Muscle of leg (tissue), 11 donors: Measurements from ENCODE around the gene ZCCHC14. TPM values are rescaled to one million over a fixed set of nuclear protein-coding genes. Genes with fewer than 3 reads are reported as not detected.
"Not testable (repeated sequence)": the region's sequence is repeated elsewhere in the genome, so short reads cannot be mapped to it uniquely, and the experiment has no call there.

ENCODE experiments used
- DNase-seq: peaks from one replicate; pipeline ENCODE4 v3.0.0; 2013
- H3K27ac ChIP-seq: one replicate; pipeline ENCODE4 v1.5.1; 2013; ENCODE audit warnings: mild to moderate bottlenecking, low read length, control low read depth
- H3K27me3 ChIP-seq: one replicate; pipeline ENCODE4 v1.6.1; 2013; ENCODE audit warnings: low read length; ENCODE audit not compliant: control insufficient read depth, insufficient read depth
- H3K36me3 ChIP-seq: one replicate; pipeline ENCODE4 v1.6.1; 2013; ENCODE audit warnings: low read length; ENCODE audit not compliant: control insufficient read depth, insufficient read depth
- H3K4me1 ChIP-seq: one replicate; pipeline ENCODE4 v1.6.1; 2013; ENCODE audit warnings: low read length; ENCODE audit not compliant: control insufficient read depth, insufficient read depth
- H3K4me3 ChIP-seq: one replicate; pipeline ENCODE4 v1.5.1; 2013; ENCODE audit warnings: low read length, control low read depth
- H3K9me3 ChIP-seq: replicated peaks from 2 replicates; pipeline ENCODE4 v1.6.1; 2013; ENCODE audit warnings: low read depth, low read length; ENCODE audit not compliant: control insufficient read depth
- WGBS: methylation state at CpG from one replicate; pipeline ENCODE4 v1.1.5; 2013; ENCODE audit warnings: missing lambda C conversion rate; ENCODE audit not compliant: insufficient coverage; 5-methylcytosine and 5-hydroxymethylcytosine counted together
- polyA plus RNA-seq, 8 donors: library from polyadenylated mRNA; unstranded; fragments of 120-200 nt; gene quantifications; one replicate each; pipeline versions ENCODE4 v1.2.1 to v1.2.3, GENCODE V29; 2013; ENCODE audit warnings: inconsistent platforms in 1 of 8, low replicate concordance in 1 of 8; ENCODE audit not compliant: insufficient read length in 8 of 8, insufficient read depth in 1 of 8
- total RNA-seq: library from RNA; stranded (reverse); fragments of 120-200 nt; gene quantifications from one replicate; pipeline ENCODE4 v1.2.4, GENCODE V29; 2013

Gene ZCCHC14
- total and polyA plus RNA-seq, 9 donors = 10.1 to 23.2 (median 17.3) TPM

- Histone ChIP-seq H3K27ac (no peak overlapping the region), H3K4me3 (no peak overlapping the region), H3K9me3 (no peaks in the 10 kb centered on the region), H3K4me1 (no peaks in the 10 kb centered on the region), H3K36me3 (peaks cover 36% of the 10 kb centered on the region), H3K27me3 (no peaks in the 10 kb centered on the region)
- 80% methylated on average over 7 of the region's 17 CpGs for WGBS
- no peak for DNase-seq
Measured at GRCh38 chr16:87363771-87364455, 128.9 kb downstream of the ZCCHC14 start.

- not testable (repeated sequence) for H3K9me3 ChIP-seq, H3K4me1 ChIP-seq, H3K27ac ChIP-seq, H3K4me3 ChIP-seq, DNase-seq, H3K27me3 ChIP-seq
- WGBS = 92% methylated on average over 10 of the region's 13 CpGs
- H3K36me3 ChIP-seq = peaks cover 46% of the 10 kb centered on the region
Measured at GRCh38 chr16:87362828-87363559, 129.8 kb downstream of the ZCCHC14 start.

DNA sequence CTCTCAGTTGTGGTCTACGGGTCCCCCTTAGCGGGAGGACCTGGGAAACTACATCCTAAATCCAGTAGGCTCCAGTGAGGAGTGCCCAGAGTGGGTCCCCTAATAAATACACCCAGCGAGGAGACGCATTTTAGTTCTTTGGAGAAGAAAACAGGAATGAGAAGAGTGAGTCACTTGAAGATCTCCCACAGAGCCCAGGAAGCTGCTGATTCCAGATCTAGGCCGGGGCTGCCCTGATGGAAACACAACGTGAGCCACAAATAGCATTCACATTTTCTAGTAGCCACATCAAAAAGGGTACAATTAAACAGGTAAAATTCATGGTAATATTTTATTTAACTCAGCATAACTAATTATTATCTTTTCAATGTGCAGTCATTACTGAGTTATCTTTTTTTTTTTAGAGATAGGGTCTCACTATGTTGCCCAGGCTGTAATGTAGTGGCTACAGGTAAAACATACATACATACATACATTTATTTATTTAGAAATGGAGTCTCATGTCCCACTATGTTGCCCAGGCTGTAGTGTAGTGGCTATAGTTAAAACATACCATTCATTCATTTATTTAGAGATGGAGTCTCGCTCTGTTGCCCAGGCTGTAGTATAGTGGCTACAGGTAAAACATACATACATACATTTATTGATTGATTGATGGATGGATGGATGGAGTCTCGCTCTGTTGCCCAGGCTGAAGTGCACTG is 130.8 kb downstream of the ZCCHC14 start:
- H3K27me3 ChIP-seq = no peaks in the 10 kb centered on the region
- no peak for DNase-seq
- no peaks in the 10 kb centered on the region for H3K9me3 ChIP-seq
- H3K36me3 ChIP-seq = peaks cover 45% of the 10 kb centered on the region
- H3K4me1 ChIP-seq = no peaks in the 10 kb centered on the region
- no peak overlapping the region for H3K4me3 ChIP-seq
- no CpG with 5 or more reads among the region's 8 CpGs for WGBS
- H3K27ac ChIP-seq = no peak overlapping the region

DNA sequence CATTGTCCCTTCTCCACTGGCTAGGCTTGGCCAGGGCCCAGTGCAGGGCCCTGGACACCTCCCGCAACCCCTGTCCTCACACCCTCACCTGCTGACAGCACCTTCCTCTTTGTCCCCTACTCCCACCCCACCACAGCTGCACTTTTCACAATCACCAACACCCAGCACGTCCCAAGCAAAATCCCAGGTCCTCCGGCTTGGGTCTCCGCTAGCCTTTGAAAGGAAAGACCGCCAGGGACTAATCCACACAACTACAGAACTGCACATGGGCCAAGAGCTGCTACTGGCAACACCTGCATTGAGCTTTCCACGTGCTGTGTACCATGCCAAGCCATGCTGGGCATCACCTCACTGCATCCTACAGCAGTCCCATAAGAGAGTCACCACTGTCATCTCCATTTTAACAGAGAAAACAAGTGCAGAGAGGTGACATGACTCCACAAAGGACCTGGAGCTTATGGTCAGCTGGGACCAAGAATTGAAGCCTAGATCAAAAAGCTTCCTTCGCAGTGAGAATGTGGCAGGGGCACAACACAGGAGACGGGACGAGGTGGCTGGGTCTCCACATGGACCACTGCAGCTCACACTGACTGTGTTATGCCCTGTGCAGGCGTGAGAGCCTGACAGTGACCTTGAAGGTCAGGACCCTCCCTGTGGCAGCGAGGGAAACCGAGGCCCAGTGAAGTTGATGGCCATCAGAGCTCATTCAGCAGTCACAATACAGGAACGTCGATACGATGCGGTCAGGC is 131.8 kb downstream of the ZCCHC14 start:
- Histone ChIP-seq H3K4me3 (no peak overlapping the region), H3K27me3 (no peaks in the 10 kb centered on the region), H3K36me3 (peaks cover 45% of the 10 kb centered on the region), H3K4me1 (no peaks in the 10 kb centered on the region), H3K27ac (no peak overlapping the region), H3K9me3 (no peaks in the 10 kb centered on the region)
- DNase-seq = no peak
- 96% methylated on average over 15 of the region's 16 CpGs for whole genome bisulfite sequencing

- no peaks in the 10 kb centered on the region for H3K27me3 ChIP-seq
- DNase-seq = no peak
- no peak overlapping the region for H3K27ac ChIP-seq
- no peaks in the 10 kb centered on the region for H3K9me3 ChIP-seq
- H3K36me3 ChIP-seq = peaks cover 49% of the 10 kb centered on the region
- H3K4me3 ChIP-seq = no peak overlapping the region
- 91% methylated on average over 4 of the region's 7 CpGs for WGBS
- H3K4me1 ChIP-seq = no peaks in the 10 kb centered on the region
Measured at GRCh38 chr16:87359121-87359520, 133.7 kb downstream of the ZCCHC14 start.

GRCh38 chr16:87358696-87359095 is 134.1 kb downstream of the ZCCHC14 start:
- WGBS = 76% methylated on average over 6 of the region's 9 CpGs
- H3K36me3 ChIP-seq = peaks cover 51% of the 10 kb centered on the region
- DNase-seq = no peak
- H3K27me3 ChIP-seq = no peaks in the 10 kb centered on the region
- H3K27ac ChIP-seq = no peak overlapping the region
- H3K9me3 ChIP-seq = no peaks in the 10 kb centered on the region
- no peak overlapping the region for H3K4me3 ChIP-seq
- no peaks in the 10 kb centered on the region for H3K4me1 ChIP-seq

DNA sequence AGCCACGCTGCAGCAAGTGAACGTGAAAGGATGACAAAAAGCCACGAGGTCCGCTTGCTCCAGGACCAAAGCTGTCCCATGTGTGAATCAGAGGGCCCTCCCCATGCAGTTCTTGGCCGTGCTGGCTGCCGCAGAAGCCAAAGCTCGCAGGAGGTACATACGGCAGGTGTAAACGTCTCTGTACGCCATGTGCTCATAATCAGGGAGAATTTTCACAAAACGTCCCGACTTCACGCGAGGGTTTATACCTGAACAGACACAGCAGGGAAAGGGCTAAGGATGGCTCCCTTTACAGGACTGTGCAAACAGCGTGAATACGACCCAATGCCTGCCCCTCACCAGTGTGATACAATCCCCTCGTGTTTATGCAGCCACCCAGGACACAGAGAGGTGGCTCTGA is 134.6 kb downstream of the ZCCHC14 start:
- no peak overlapping the region for H3K4me3 ChIP-seq
- whole genome bisulfite sequencing = 90% methylated on average over 17 of the region's 17 CpGs
- H3K4me1 ChIP-seq = no peaks in the 10 kb centered on the region
- no peaks in the 10 kb centered on the region for H3K9me3 ChIP-seq
- no peak overlapping the region for H3K27ac ChIP-seq
- no peaks in the 10 kb centered on the region for H3K27me3 ChIP-seq
- H3K36me3 ChIP-seq = peaks cover 53% of the 10 kb centered on the region
- DNase-seq = no peak

DNA sequence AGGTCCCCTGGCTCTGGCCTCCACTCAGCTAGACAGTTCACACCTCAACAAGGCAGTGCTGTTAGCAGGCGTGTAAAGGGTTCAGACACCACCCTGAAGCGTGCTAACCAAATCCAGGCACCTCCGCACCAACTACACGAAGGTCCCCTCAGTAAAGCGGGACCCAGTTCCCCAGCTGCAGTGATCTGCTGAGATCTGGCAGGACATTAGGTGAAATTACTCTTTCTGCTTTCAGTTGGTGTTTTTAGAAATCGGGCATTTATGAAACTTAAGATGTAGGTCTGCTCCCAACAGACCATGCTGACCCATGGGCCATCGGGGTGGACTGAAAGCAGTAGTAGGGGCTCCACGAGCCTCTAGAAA is 136.4 kb downstream of the ZCCHC14 start:
- Histone ChIP-seq H3K27ac (no peak overlapping the region), H3K27me3 (no peaks in the 10 kb centered on the region), H3K9me3 (no peaks in the 10 kb centered on the region), H3K4me3 (no peak overlapping the region), H3K36me3 (peaks cover 49% of the 10 kb centered on the region), H3K4me1 (no peaks in the 10 kb centered on the region)
- no peak for DNase-seq
- WGBS = 100% methylated on average over 3 of the region's 8 CpGs
